GM19099 (cell line): Measurements from ENCODE around the gene GRIK3.

Experiments
- POLR2A ChIP-seq: IDR thresholded peaks from 3 replicates; pipeline ENCODE4 v1.6.1; 2011; ENCODE audit warnings: low read depth; ENCODE audit not compliant: insufficient read length; ENCODE audit errors: extremely low read depth

Gene GRIK3

GRCh38 chr1:37031871-37032270 is 2.4 kb downstream of the GRIK3 start:
- no peak for TF ChIP-seq POLR2A

- no peak for TF ChIP-seq POLR2A
These were observed 2.9 kb downstream of the GRIK3 start for GRCh38 chr1:37031429-37031828.

- TF ChIP-seq POLR2A: no peak
These were observed 5.2 kb downstream of the GRIK3 start for GRCh38 chr1:37028981-37029617.

GRCh38 chr1:37021502-37021901 is 12.8 kb downstream of the GRIK3 start:
- no peak for TF ChIP-seq POLR2A

GRCh38 chr1:37020653-37021277 is 13.6 kb downstream of the GRIK3 start:
- TF ChIP-seq POLR2A: no peak

- no peak for TF ChIP-seq POLR2A
These were observed 15.8 kb downstream of the GRIK3 start for GRCh38 chr1:37018510-37018909.

GRCh38 chr1:37017720-37018119 is 16.6 kb downstream of the GRIK3 start:
- TF ChIP-seq POLR2A: no peak

- no peak for TF ChIP-seq POLR2A
These were observed 18.2 kb downstream of the GRIK3 start for GRCh38 chr1:37016121-37016520.

- TF ChIP-seq POLR2A: no peak
These were observed 18.6 kb downstream of the GRIK3 start for GRCh38 chr1:37015713-37016112.

- no peak for TF ChIP-seq POLR2A
These were observed 22.1 kb downstream of the GRIK3 start for GRCh38 chr1:37012226-37012625.

- no peak for TF ChIP-seq POLR2A
These were observed 24.3 kb downstream of the GRIK3 start for GRCh38 chr1:37010011-37010410.

- no peak for TF ChIP-seq POLR2A
These were observed 24.8 kb downstream of the GRIK3 start for GRCh38 chr1:37009521-37009920.

- no peak for TF ChIP-seq POLR2A
These were observed 28.0 kb downstream of the GRIK3 start for GRCh38 chr1:37006132-37006868.

GRCh38 chr1:37002898-37003297 is 31.4 kb downstream of the GRIK3 start:
- TF ChIP-seq POLR2A: no peak

GRCh38 chr1:37001703-37002102 is 32.6 kb downstream of the GRIK3 start:
- no peak for TF ChIP-seq POLR2A

GRCh38 chr1:36996106-36996505 is 38.2 kb downstream of the GRIK3 start:
- TF ChIP-seq POLR2A: no peak
